HG02973 (cell line): ENCODE measurements around the gene ODAD4.
A peak's percentile ranks its signal among the peaks of the same experiment; 100 is the strongest.

Experiments
- ATAC-seq: cut with Tn5 transposase; IDR thresholded peaks from one replicate; pipeline ENCODE4 v1.9.1; 2021; ENCODE audit warnings: moderate library complexity; ENCODE audit not compliant: unreplicated experiment

ODAD4 gene

DNA sequence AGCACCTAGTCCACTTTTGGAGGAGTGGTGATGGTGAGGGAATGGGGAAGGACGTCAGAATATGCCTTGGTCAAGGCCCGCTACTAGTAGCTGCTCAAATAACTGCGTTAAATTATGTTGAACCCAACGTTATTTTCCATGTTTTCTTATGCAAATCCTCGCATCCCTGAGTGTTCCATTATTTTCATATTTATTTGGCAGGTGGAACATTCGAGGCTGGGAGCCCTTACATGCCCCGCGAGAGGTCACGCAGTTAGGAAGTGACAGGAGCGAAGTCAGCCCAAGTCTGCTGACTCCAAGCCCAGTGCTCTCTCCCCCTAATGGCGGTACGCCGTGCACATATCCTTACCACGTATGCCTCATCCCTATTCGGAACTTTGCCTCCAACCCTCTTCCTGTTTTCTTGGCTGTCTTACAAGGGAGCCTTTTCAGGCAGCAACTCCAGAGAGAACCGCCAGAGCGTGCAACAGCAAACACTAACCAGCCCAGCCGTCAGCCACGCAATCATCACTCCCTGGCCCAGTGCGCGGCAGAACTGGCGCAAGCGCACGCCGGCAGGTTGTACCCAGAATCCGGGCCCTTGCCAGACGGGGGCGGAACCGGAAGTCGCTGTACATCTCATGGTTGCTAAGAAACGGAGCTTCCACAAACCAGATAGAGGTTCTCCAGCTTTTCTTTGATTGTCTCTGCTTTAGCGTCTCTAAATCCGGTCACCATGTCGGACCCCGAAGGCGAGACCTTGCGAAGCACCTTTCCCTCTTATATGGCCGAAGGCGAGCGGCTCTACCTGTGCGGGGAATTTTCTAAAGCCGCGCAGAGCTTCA lies at the start of gene ODAD4:
Gene ODAD4, plus strand, starts transcription at position 609 of the 824 bp plus-strand sequence. Its CDS starts 107 bp downstream, at position 716.
- ATAC-seq, result peak; percentile 89

DNA sequence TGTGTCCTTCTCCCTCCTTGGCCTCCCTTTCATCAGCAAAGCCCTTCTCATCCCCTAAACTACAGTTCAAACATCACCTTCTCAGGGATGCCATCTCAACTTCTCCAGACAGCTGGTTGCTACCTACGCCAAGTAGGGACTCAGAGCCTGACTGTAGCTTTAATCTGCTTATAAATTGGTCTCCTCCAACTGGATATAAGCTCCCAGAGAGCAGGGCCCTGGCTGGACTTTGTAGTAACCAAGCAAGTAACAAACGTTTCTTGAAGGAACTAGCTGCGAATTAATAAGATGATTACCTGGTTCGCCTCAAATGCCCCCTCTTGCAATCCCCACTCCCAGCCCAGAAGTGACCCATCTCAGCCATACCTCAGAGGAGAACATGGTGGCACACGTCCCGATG lies 47.7 kb upstream of the ODAD4 start:
- no peak for ATAC-seq

- no peak for ATAC-seq
Observed at GRCh38 chr17:41885733-41886132, 44.7 kb upstream of the ODAD4 start.

GRCh38 chr17:41888332-41888965 lies 42.0 kb upstream of the ODAD4 start:
- no peak for ATAC-seq

DNA sequence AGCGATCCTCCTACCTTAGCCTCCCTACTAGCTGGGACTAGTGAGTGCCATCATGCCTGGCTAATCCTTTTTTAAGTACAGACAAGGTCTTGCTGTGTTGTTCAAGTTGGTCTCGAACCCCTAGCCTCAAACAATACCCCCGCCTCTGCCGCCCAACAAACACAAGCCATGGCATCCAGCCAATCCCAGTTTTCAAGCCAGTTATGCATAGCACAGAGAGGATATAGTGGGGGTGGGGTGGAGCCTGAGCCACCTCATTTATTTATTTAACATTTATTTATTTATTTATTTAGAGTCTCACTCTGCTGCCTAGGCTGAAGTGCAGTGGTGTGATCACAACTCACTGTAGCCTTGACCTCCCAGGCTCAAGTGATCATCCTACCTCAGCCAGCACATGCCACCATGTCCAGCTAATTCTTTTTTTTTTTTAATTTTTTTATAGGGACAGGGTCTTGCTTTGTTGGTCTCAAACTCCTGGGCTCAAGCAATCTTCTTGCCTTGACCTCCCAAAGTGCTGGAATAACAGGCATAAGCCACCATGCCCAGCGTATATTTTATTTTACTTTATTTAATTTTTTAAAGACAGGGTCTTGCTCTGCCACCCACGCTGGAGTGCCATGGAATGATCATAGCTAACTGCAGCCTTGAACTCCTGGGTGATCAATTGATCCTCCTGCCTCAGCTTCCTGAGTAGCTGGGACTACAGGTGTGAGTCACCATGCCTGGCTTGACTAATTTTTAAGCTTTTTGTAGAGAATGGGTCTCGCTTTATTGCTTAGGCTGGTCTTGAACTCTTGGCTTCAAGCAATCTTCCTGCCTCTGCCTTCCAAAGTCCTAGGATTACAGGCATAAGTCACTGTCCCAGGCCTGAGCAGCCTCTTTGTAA lies 39.0 kb upstream of the ODAD4 start:
- no peak for ATAC-seq

- no peak for ATAC-seq
Observed at GRCh38 chr17:41892021-41892376, 38.4 kb upstream of the ODAD4 start.

DNA sequence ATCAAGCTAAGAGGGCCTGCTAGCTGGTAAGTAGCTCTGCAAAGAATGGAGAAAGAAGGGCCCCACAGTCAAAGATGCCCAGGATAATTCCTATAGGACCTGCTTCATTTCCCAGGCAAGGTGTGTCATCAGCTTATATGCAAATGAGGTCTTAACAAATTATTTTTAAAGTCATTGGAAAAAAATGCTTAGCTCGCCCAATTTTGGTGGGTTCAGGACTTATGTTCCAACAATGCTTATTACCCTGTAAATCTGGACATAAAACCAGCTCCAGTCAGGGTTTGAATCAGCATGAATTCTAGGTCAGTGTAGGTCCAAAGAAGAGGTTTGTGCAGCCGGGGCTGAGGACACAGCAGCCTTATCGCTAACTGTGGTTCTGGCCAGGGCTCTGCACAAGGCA lies 37.0 kb upstream of the ODAD4 start:
- no peak for ATAC-seq

DNA sequence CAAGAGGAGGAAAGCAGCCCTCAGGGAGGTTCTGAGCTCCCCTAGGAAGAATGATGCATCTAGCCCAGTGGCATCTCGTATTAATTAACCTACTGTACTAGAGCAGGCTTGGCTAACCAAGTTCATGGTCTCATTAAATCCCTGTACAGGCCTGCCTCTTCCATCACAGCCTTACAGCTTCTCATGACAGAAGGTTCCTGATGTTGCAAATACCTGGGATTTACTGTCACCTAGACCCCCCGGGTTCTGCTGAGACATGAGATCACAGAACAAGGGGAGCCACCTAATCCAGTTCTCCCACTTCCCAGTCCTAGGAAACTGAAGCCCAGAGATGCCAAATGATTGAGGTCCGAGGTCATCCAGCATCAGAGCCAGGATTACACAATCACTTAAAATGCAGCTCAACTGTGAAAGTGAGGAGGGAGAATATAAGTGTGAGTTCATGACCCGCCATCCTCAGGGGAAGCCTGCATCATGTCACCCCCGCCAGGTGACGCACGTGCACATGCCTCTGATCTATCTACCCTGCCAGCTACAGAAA lies 35.6 kb upstream of the ODAD4 start:
- ATAC-seq, result no peak

DNA sequence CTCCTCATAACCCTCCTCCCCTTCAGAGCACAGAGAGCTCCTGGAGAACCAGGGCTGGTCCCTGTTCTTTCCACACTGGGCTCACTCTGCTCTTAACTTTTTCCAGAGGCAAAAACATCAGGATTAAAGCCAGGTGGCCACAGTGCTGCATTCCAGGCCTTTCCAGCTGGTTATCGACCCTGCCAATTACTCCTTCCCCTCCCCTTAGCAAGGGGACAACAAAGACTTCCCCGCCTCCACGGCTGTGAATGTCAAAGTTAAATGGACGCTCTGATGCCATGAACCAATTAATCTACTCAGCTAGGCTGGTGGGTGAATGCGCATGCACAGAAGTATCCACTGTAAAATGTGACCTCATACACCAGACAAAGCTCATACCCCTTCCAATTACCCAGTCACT lies 34.8 kb upstream of the ODAD4 start:
- ATAC-seq, result no peak

GRCh38 chr17:41896726-41897125 lies 33.7 kb upstream of the ODAD4 start:
- no peak for ATAC-seq

- ATAC-seq, result no peak
Observed at GRCh38 chr17:41901646-41902045, 28.8 kb upstream of the ODAD4 start.

- ATAC-seq, result no peak
Observed at GRCh38 chr17:41904242-41904841, 26.1 kb upstream of the ODAD4 start.

DNA sequence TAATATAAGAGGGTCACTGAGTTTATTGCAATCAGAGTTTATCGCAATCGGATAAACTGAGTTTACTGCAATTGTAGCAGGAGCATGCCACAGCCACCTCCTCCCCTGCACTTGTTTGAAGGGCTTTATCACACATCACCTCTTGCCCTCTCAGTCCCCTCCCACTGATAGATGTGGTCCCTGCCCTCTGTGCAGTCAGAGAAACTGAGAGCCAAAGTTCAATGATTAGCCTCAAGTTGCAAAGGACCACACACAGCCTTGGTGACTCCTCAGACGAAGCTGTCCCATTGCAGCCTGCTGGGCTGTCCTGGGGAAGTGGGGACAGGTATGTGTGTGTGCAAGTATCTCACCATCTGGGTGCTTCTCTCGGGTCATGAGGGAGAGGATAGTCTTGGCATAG lies 25.2 kb upstream of the ODAD4 start:
- ATAC-seq, result no peak

DNA sequence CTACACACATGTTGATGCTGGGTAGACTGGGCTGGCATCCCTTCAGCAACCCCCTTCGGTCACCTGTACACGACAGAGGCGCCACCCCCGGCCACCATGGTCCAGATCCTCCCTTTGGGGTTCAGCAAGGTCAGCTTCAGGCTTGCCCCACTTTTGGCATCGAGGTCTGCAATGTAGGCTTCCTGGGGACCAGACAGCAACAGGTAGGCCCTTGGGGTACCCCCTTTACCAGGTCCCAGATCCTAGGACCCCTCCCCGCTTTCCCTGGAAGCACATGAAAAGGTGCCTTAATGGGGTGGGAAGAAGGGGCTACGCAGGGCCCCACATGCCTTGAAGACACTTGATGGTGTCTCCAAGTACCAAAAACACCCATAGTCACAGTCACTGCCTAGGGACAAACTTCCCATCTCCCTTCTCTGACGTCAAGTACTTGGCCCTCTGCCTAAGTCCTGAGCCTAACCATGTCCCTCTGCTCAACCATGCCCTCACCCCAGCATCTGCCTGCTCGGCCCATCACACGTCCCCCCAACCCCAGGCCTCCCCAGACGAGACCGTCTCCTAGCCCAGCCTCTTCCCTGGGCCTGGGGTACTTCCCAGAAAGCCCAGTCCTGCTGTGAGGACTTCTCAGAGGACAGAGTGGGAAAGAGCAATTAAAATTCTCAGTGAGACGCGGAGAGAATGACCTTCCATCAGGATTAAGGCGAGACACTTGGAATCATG lies 23.8 kb upstream of the ODAD4 start:
- ATAC-seq, result no peak

GRCh38 chr17:41907185-41907556 lies 23.2 kb upstream of the ODAD4 start:
- ATAC-seq, result no peak

DNA sequence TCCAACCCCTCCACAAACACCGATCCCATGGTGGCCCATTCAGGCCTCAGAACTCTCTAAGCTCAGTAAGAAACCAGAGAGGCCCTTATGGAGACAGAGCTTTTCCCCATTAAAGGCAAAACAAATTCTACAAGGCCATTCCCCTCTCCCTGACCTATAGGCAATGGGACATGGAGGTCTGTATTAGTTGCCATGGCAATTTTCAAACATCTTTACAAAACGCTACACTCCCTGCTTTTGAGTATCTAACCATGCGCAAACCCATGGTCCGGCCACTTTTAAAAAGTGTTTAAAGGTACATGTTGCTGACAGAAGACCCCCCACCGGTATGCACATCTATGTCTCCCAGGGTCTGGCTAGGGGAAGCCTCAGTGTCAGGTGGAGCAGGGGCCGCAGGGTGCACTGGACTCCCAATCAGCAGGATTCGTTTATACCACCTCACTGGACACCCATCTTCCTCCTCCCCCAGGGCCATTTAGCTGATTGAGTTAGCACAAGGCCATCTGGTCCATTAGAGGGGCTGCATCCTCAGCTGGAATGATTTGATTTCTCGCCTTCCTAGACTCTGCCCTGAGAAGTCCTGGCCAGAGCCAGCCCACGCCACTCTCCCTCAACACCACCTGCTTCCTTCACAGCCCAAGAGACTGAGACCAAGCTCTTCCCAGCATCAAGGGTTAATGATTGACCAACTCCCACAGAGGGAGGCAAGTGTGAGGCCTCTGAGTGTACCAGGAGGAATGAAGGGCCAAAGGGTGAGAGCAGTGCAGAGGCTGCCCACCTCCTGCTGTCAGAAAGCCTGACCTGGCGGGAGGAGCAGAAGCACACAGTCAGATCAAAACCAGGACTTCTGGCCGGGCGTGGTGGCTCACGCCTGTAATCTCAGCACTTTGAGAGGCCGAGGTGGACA lies 22.5 kb upstream of the ODAD4 start:
- ATAC-seq, result no peak

DNA sequence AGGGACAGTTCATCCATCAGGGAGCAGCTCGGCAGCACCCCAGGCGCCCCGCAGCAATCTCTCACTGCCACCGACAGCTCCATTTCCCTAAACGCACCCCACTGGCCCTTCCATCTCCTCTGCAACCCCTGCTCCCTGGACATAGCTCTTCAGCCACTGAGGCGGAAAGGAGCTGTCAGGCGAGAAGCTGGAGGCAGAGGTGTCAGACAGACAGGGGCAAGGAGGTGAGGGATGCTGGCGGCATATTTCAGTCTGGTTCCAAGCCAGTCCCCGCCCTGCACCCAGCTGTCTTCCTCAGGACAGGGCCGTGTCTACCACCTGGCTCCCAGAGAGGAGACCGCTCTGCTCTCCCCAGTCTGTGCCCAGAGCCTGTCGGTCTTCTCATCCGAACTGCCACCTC lies 21.3 kb upstream of the ODAD4 start:
- no peak for ATAC-seq

- ATAC-seq, result no peak
Observed at GRCh38 chr17:41910701-41911391, 19.6 kb upstream of the ODAD4 start.

DNA sequence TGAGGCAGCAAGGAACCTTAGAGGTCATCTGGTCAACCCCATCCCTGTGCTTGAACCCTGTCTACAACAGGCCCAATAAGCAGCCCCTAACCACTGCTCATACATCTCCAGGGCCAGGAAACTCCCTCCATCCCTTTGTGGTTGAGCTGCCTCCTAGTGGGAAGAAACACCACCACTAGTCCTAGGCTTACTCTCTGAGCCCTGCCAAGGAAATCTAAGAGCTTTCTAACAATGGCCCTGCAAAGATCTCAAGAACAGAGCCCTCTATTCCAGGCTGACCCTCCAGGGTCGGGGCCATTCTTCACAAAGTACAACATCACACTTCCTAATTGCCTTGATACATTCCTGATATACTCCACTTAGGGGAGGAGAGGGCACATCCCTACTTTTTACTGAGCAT lies 17.5 kb upstream of the ODAD4 start:
- no peak for ATAC-seq
